HUDEP-2 (cell line): ENCODE data around the gene BRIP1.

Experiments used
- DNase-seq, 76 experiments: peaks; one replicate each; lab custom pipeline; 2025; ENCODE audit not compliant: unreplicated experiment in 76 of 76; lab: John Stamatoyannopoulos, UW

The BRIP1 gene

GRCh38 chr17:61768405-61768804 is 94.9 kb downstream of the BRIP1 start:
- DNase-seq, result no peak

- DNase-seq, result no peak
These were observed 96.8 kb downstream of the BRIP1 start for GRCh38 chr17:61766520-61766919.

- no peak for DNase-seq
These were observed 98.5 kb downstream of the BRIP1 start for GRCh38 chr17:61764846-61765245.

- no peak for DNase-seq
These were observed 101.5 kb downstream of the BRIP1 start for GRCh38 chr17:61761827-61762226.

- DNase-seq, result no peak
These were observed 104.0 kb downstream of the BRIP1 start for GRCh38 chr17:61759362-61759761.

- no peak for DNase-seq
These were observed 104.9 kb downstream of the BRIP1 start for GRCh38 chr17:61758430-61758829.

- DNase-seq, result no peak
These were observed 106.2 kb downstream of the BRIP1 start for GRCh38 chr17:61757168-61757567.

- DNase-seq, result no peak
These were observed 106.8 kb downstream of the BRIP1 start for GRCh38 chr17:61756561-61756960.

GRCh38 chr17:61755668-61756067 is 107.7 kb downstream of the BRIP1 start:
- DNase-seq, result no peak

- DNase-seq, result no peak
These were observed 108.2 kb downstream of the BRIP1 start for GRCh38 chr17:61755078-61755477.

GRCh38 chr17:61754124-61754523 is 109.2 kb downstream of the BRIP1 start:
- DNase-seq, result no peak

GRCh38 chr17:61753696-61754095 is 109.6 kb downstream of the BRIP1 start:
- DNase-seq, result no peak

- DNase-seq, result no peak
These were observed 112.7 kb downstream of the BRIP1 start for GRCh38 chr17:61750656-61751055.

GRCh38 chr17:61749823-61750404 is 113.4 kb downstream of the BRIP1 start:
- no peak for DNase-seq

GRCh38 chr17:61746248-61746985 is 116.9 kb downstream of the BRIP1 start:
- no peak for DNase-seq

- no peak for DNase-seq
These were observed 118.5 kb downstream of the BRIP1 start for GRCh38 chr17:61744804-61745203.

GRCh38 chr17:61744252-61744651 is 119.1 kb downstream of the BRIP1 start:
- no peak for DNase-seq

- DNase-seq, result no peak
These were observed 119.6 kb downstream of the BRIP1 start for GRCh38 chr17:61743766-61744165.

GRCh38 chr17:61739002-61739401 is 124.3 kb downstream of the BRIP1 start:
- DNase-seq, result no peak

- no peak for DNase-seq
These were observed 125.1 kb downstream of the BRIP1 start for GRCh38 chr17:61738249-61738648.

GRCh38 chr17:61737820-61738219 is 125.5 kb downstream of the BRIP1 start:
- DNase-seq, result no peak

- no peak for DNase-seq
These were observed 126.9 kb downstream of the BRIP1 start for GRCh38 chr17:61736438-61736837.

GRCh38 chr17:61735807-61736206 is 127.5 kb downstream of the BRIP1 start:
- DNase-seq, result no peak
